Keratinocyte (primary cell): Measurements from ENCODE around the gene C1QC. TPM values are rescaled to one million over a fixed set of nuclear protein-coding genes. Genes with fewer than 3 reads are reported as not detected.

Source experiments
- DNase-seq: peaks from one replicate; pipeline ENCODE4 v3.0.0-alpha.2; 2011; ENCODE audit warnings: low read depth, missing footprints, low spot score
- FAIRE-seq: peaks from 2 replicates; lab custom pipeline; 2011; peaks lifted over from hg19 to GRCh38; lab: Jason Lieb, UNC
- H2AFZ ChIP-seq: 2 replicates; pipeline ENCODE4 v1.6.0; 2012; ENCODE audit warnings: low read length, control low read depth, inconsistent platforms; ENCODE audit not compliant: control insufficient read depth
- H3K27ac ChIP-seq: 2 replicates; pipeline ENCODE4 v1.5.1; 2011; ENCODE audit warnings: low read length; ENCODE audit not compliant: control insufficient read depth, insufficient read depth
- H3K27me3 ChIP-seq: 3 replicates; pipeline ENCODE4 v1.6.0; 2011; ENCODE audit warnings: low read length; ENCODE audit not compliant: control insufficient read depth, insufficient read depth; ENCODE audit errors: extremely low read depth
- H3K36me3 ChIP-seq, 2 experiments: 2 replicates in 1 of 2; 3 replicates in 1 of 2; pipeline ENCODE4 v1.5.1; 2011; ENCODE audit warnings: low read length in 2 of 2, mild to moderate bottlenecking in 1 of 2; ENCODE audit not compliant: control insufficient read depth in 2 of 2, insufficient read depth in 2 of 2; ENCODE audit errors: extremely low read depth in 1 of 2
- H3K4me1 ChIP-seq: 3 replicates; pipeline ENCODE4 v1.5.1; 2011; ENCODE audit warnings: low read length; ENCODE audit not compliant: control insufficient read depth, insufficient read depth; ENCODE audit errors: extremely low read depth
- H3K4me2 ChIP-seq: 3 replicates; pipeline ENCODE4 v1.6.0; 2011; ENCODE audit warnings: low read depth, low read length; ENCODE audit not compliant: control insufficient read depth, insufficient read depth; ENCODE audit errors: extremely low read depth
- H3K4me3 ChIP-seq, 3 experiments: fragments of 200-600 bp in 1 of 3; sonication (generic) in 1 of 3; 2 replicates in 2 of 3; 3 replicates in 1 of 3; pipeline ENCODE4 v1.5.1; 2011 to 2016; ENCODE audit warnings: low read length in 3 of 3, mild to moderate bottlenecking in 3 of 3, control low read depth in 2 of 3, inconsistent platforms in 1 of 3, low read depth in 1 of 3, mixed read lengths in 1 of 3, mixed run types in 1 of 3, moderate library complexity in 1 of 3; ENCODE audit not compliant: control insufficient read depth in 2 of 3, insufficient read depth in 2 of 3; ENCODE audit errors: extremely low read depth in 1 of 3
- H3K79me2 ChIP-seq: 2 replicates; pipeline ENCODE4 v1.6.0; 2012; ENCODE audit warnings: low read length; ENCODE audit not compliant: control insufficient read depth, insufficient read depth
- H3K9ac ChIP-seq: 3 replicates; pipeline ENCODE4 v1.6.0; 2011; ENCODE audit warnings: low read length; ENCODE audit not compliant: control insufficient read depth, insufficient read depth; ENCODE audit errors: extremely low read depth
- H3K9me1 ChIP-seq: 3 replicates; pipeline ENCODE4 v1.6.0; 2011; ENCODE audit warnings: low read length; ENCODE audit not compliant: control insufficient read depth, insufficient read depth; ENCODE audit errors: extremely low read depth
- H3K9me3 ChIP-seq: 2 replicates; pipeline ENCODE4 v1.5.1; 2012; ENCODE audit warnings: low read depth, low read length; ENCODE audit not compliant: control insufficient read depth
- H4K20me1 ChIP-seq: 3 replicates; pipeline ENCODE4 v1.6.0; 2011; ENCODE audit warnings: low read length; ENCODE audit not compliant: control insufficient read depth, insufficient read depth; ENCODE audit errors: extremely low read depth
- EZH2 ChIP-seq: IDR thresholded peaks from one replicate; pipeline ENCODE4 v1.6.1; 2012; ENCODE audit warnings: inconsistent platforms, mild to moderate bottlenecking, low read length, moderate library complexity
- dilution Hi-C: fragments of 300-500 bp; cut with MboI; formaldehyde crosslinking; loops from one replicate; pipeline ENCODE4 v1.7.0; 2020; ENCODE audit warnings: low sequenced_read_pairs; ENCODE audit not compliant: extremely low pct_ligation_motif_present
- polyA plus RNA-seq, 5 experiments: library from polyadenylated mRNA; depleted of rRNA in 3 of 5; stranded (reverse) in 3 of 5; stranded (forward) in 1 of 5; unstranded in 1 of 5; fragments of >200 nt; gene quantifications; 1 replicate in 1 of 5; 2 replicates in 3 of 5; 3 replicates in 1 of 5; pipeline versions ENCODE4 v1.2.1 to v1.2.3, GENCODE V29; 2011 to 2012; ENCODE audit warnings: missing spikeins in 2 of 5, low read depth in 1 of 5, low replicate concordance in 1 of 5
- TF ChIP-seq, protein P1 (sequence below), 3 experiments: IDR thresholded peaks in 1 of 3; conservative IDR thresholded peaks in 1 of 3; optimal IDR thresholded peaks in 1 of 3; 2 replicates in 2 of 3; 3 replicates in 1 of 3; pipeline versions ENCODE3 to v1.5.1; 2011; ENCODE audit warnings: low read length in 3 of 3, mild to moderate bottlenecking in 3 of 3, moderate library complexity in 2 of 3, control low read depth in 1 of 3, inconsistent platforms in 1 of 3; ENCODE audit not compliant: insufficient read depth in 2 of 3; ENCODE audit errors: extremely low read depth in 1 of 3

Gene C1QC
- polyA plus RNA-seq, 1 donor (not counting 4 experiments of a cell fraction or from before 2014, with no cell fraction given), result not detected

DNA sequence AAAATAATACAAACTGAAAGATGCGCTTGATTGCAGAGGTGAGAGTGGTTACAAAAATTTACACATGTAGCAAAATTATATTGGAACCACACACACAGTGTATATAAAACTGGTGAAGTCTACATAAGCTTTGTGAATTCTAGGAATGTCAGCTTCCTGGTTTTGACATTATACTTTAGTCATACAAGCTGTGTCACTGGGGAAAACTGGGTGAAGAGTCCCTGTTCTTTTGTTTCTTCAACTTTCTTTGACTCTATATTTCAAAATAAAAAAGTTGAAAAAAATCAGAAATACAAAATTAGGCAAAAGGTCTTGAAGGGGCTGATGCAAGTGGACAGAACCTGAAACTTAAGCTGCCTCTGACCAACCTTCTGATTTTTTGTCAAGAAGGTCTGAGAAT lies 3.0 kb downstream of the C1QC start:
- Histone ChIP-seq H3K9ac (no peak overlapping the region), H3K4me3 (no peak overlapping the region), H3K9me1 (no peaks in the 10 kb centered on the region), H3K4me1 (no peaks in the 10 kb centered on the region), H3K27me3 (no peaks in the 10 kb centered on the region), H3K27ac (no peak overlapping the region), H3K9me3 (no peaks in the 10 kb centered on the region), H3K4me2 (no peak overlapping the region), H3K79me2 (no peaks in the 10 kb centered on the region), H2AFZ (no peak overlapping the region), H4K20me1 (peaks cover 3% of the 10 kb centered on the region), H3K36me3 (no peaks in the 10 kb centered on the region)
- dilution Hi-C loops, result no loop called here
- DNase-seq (no peak), FAIRE-seq (no peak)
- TF ChIP-seq, protein P1, sequence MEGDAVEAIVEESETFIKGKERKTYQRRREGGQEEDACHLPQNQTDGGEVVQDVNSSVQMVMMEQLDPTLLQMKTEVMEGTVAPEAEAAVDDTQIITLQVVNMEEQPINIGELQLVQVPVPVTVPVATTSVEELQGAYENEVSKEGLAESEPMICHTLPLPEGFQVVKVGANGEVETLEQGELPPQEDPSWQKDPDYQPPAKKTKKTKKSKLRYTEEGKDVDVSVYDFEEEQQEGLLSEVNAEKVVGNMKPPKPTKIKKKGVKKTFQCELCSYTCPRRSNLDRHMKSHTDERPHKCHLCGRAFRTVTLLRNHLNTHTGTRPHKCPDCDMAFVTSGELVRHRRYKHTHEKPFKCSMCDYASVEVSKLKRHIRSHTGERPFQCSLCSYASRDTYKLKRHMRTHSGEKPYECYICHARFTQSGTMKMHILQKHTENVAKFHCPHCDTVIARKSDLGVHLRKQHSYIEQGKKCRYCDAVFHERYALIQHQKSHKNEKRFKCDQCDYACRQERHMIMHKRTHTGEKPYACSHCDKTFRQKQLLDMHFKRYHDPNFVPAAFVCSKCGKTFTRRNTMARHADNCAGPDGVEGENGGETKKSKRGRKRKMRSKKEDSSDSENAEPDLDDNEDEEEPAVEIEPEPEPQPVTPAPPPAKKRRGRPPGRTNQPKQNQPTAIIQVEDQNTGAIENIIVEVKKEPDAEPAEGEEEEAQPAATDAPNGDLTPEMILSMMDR (optimal IDR thresholded peaks at IDR 0.05 in 1 of 3, IDR thresholded peaks at IDR 0.05 in 1 of 3, conservative IDR thresholded peaks at IDR 0.05 in 1 of 3; ENCODE audit: extremely low read depth in 1 of 3, insufficient read depth in 2 of 3, low read length in 3 of 3), result no peak
- TF ChIP-seq EZH2, result no peak

DNA sequence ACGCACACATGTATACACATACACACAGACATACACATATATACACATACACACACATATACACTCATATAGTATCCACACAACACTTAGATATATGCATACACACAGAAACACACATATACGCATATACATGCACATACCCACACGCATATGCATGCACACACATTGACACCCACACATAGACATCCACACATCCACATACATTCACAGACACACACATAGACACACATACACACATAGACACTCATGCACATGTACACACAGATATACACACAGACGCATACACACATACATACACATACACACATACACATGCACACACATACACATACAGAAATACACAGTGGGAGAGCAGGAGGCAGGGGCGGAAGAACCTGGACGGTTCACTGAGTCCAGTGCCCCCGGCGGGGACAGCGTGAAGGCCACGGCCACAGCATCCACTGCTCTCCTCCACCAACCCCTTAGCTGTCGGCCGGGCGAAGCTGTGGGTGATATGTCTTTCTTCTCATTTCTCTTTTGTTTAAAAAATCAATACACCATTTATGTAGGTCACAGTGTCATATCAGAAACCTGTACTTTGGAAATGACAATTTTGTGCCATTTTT lies 6.8 kb downstream of the C1QC start:
- Histone ChIP-seq H3K9ac (no peak overlapping the region), H3K27me3 (no peaks in the 10 kb centered on the region), H3K4me3 (no peak overlapping the region), H2AFZ (no peak overlapping the region), H3K79me2 (no peaks in the 10 kb centered on the region), H3K27ac (no peak overlapping the region), H3K9me1 (no peaks in the 10 kb centered on the region), H4K20me1 (no peaks in the 10 kb centered on the region), H3K36me3 (no peaks in the 10 kb centered on the region), H3K4me1 (no peaks in the 10 kb centered on the region), H3K9me3 (no peaks in the 10 kb centered on the region), H3K4me2 (no peak overlapping the region)
- FAIRE-seq (no peak), DNase-seq (no peak)
- TF ChIP-seq, protein P1 (optimal IDR thresholded peaks at IDR 0.05 in 1 of 3, IDR thresholded peaks at IDR 0.05 in 1 of 3, conservative IDR thresholded peaks at IDR 0.05 in 1 of 3; ENCODE audit: extremely low read depth in 1 of 3, insufficient read depth in 2 of 3, low read length in 3 of 3), result no peak
- no peak for TF ChIP-seq EZH2
- dilution Hi-C loops, result no loop called here
